GM19438 (cell line): ENCODE data around the gene CYP27C1.

Experiments
- ATAC-seq: cut with Tn5 transposase; IDR thresholded peaks from one replicate; pipeline ENCODE4 v1.9.1; 2021; ENCODE audit warnings: low read depth; ENCODE audit not compliant: unreplicated experiment

The CYP27C1 gene

GRCh38 chr2:127134833-127135830, 85.0 kb downstream of the CYP27C1 start:
- ATAC-seq: no peak

DNA sequence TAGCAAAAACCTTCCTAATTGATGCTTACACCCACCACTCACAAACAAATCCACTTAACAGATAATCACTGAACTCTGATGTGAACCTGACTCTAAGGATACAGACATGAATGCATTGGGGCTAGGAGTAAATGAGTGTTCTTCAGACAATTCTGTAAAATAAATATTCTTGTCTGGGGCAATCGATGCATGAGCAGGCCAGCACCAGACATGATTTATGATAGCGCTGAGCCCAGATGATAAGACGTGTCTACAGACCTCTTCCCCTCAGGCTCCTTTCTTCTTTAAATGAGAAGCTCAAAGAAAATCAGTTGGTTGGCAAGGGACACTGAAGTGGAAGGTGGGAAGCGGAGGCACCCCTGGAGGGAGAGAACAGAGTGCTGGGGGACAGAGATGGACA, 85.9 kb downstream of the CYP27C1 start:
- no peak for ATAC-seq
